GM12892 (cell line): ENCODE results near the gene DNAJB1.

Experiments
- POLR2A ChIP-seq: IDR thresholded peaks from 2 replicates; pipeline ENCODE4 v1.6.1; 2011; ENCODE audit warnings: low read depth, low read length, control low read depth
- POLR2AphosphoS5 ChIP-seq: IDR thresholded peaks from 2 replicates; pipeline ENCODE4 v1.6.1; 2011; ENCODE audit warnings: low read depth, low read length, control low read depth

DNA sequence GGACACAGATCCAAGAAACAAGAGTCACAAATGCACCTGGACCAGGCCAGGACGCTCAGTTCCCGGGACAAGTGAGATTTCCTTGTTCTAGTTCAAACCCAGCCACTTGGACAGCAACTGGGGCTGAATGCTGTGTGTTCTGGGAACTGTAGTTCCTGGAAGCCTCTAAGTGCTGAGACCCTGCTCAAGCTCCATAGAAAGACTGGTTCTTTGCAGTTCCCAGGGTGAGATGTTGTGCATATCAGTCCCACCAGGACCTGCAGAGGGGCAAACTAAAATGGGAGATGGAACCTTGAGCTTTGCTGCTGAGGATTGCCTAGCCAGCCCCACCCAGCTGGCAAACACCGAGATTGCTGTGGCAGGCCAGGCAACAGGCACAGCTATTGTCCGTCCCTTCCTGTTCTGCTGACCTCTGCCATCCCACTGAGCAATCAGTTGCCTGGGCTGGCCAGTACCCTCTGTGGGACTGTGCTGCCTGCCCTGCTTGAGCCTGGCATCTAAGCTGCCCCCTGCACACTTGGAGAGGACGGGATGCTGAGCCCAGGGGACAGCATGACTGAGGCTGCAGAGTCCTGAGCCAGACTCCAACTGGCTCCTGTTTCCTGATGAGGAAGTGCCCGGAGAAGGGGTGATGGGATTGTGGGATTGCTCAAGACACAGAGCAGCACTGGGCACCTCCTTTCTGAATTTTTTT is 20.8 kb downstream of the DNAJB1 start:
- TF ChIP-seq POLR2AphosphoS5 (no peak), POLR2A (no peak)
